Measurements from ENCODE around the gene PTPRK.

PTPRK gene

DNA sequence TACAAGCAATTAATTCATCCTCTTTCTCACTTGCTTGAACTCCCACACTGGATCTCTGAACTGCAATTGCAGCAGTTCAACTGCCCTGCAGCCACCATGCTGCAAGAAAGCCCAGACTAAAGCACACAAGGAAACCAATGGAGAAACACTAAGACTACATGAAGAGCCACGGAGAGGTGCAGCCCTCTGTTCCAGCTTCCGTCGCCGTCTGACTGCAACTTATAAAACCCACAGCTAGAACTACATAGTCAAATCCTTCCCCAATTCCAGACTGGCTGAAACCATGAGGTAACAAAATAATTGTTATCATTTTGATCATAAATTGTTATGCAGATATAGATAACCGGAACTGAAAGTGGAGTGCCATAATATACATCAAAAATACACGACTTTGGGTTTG is 598.4 kb downstream of the PTPRK start:
- no peak overlapping the region for H3K9ac ChIP-seq (ENCODE audit: low read depth, low read length)
- no peaks in the 10 kb centered on the region for H3K27me3 ChIP-seq (ENCODE audit: control insufficient read depth, insufficient read depth, low read length)
- H3K4me3 ChIP-seq (ENCODE audit: low read length), result no peak overlapping the region
- H3K9me3 ChIP-seq (replicated peaks; ENCODE audit: low read length), result no peaks in the 10 kb centered on the region
- H3K4me1 ChIP-seq (ENCODE audit: control insufficient read depth, insufficient read depth, low read length), result no peaks in the 10 kb centered on the region
- no peaks in the 10 kb centered on the region for H3K36me3 ChIP-seq (ENCODE audit: insufficient read depth, low read length)
- no peak overlapping the region for H3K4me2 ChIP-seq (ENCODE audit: low read length)

GRCh38 chr6:127920804-127921203 is 599.6 kb downstream of the PTPRK start:
- Histone ChIP-seq H3K36me3 (ENCODE audit: insufficient read depth, low read length) (no peaks in the 10 kb centered on the region), H3K4me1 (ENCODE audit: control insufficient read depth, insufficient read depth, low read length) (no peaks in the 10 kb centered on the region), H3K4me3 (ENCODE audit: low read length) (no peak overlapping the region), H3K4me2 (ENCODE audit: low read length) (no peak overlapping the region), H3K27me3 (ENCODE audit: control insufficient read depth, insufficient read depth, low read length) (no peaks in the 10 kb centered on the region), H3K9ac (ENCODE audit: low read depth, low read length) (no peak overlapping the region), H3K9me3 (replicated peaks; ENCODE audit: low read length) (no peaks in the 10 kb centered on the region)
